WERI-Rb-1 (cell line): ENCODE measurements around the gene IL15.

Experiments
- DNase-seq: peaks from one replicate; pipeline ENCODE4 v3.0.0-alpha.2; 2020
- H3K27ac ChIP-seq: fragments of 250-450 bp; sonication (Bioruptor Pico); 2 replicates; pipeline ENCODE4 v1.5.1; 2020; ENCODE audit warnings: mild to moderate bottlenecking, moderate library complexity
- H3K27me3 ChIP-seq: fragments of 250-450 bp; sonication (Bioruptor Pico); 2 replicates; pipeline ENCODE4 v1.5.1; 2021; ENCODE audit warnings: mild to moderate bottlenecking, low read depth, moderate library complexity; ENCODE audit not compliant: insufficient read depth, severe bottlenecking
- H3K36me3 ChIP-seq: fragments of 250-450 bp; sonication (Bioruptor Pico); 2 replicates; pipeline ENCODE4 v1.5.1; 2020; ENCODE audit warnings: mild to moderate bottlenecking, moderate library complexity
- H3K4me3 ChIP-seq: 2 replicates; pipeline ENCODE4 v1.5.1; 2011; ENCODE audit warnings: low read depth, mild to moderate bottlenecking, control low read depth, low read length
- H3K9me3 ChIP-seq: fragments of 250-450 bp; sonication (Bioruptor Pico); 2 replicates; pipeline ENCODE4 v1.5.1; 2021; ENCODE audit warnings: mild to moderate bottlenecking, moderate library complexity; ENCODE audit not compliant: severe bottlenecking
- TF ChIP-seq, protein P1 (sequence below): IDR thresholded peaks from 2 replicates; pipeline ENCODE4 v1.5.1; 2011; ENCODE audit warnings: low read depth, mild to moderate bottlenecking, control low read depth, inconsistent platforms, low read length

Gene IL15

GRCh38 chr4:141659539-141659938 is 23.2 kb downstream of the IL15 start:
- Histone ChIP-seq H3K36me3 (no peaks in the 10 kb centered on the region), H3K9me3 (no peaks in the 10 kb centered on the region), H3K27me3 (no peaks in the 10 kb centered on the region), H3K27ac (no peak overlapping the region), H3K4me3 (no peak overlapping the region)
- TF ChIP-seq, protein P1, sequence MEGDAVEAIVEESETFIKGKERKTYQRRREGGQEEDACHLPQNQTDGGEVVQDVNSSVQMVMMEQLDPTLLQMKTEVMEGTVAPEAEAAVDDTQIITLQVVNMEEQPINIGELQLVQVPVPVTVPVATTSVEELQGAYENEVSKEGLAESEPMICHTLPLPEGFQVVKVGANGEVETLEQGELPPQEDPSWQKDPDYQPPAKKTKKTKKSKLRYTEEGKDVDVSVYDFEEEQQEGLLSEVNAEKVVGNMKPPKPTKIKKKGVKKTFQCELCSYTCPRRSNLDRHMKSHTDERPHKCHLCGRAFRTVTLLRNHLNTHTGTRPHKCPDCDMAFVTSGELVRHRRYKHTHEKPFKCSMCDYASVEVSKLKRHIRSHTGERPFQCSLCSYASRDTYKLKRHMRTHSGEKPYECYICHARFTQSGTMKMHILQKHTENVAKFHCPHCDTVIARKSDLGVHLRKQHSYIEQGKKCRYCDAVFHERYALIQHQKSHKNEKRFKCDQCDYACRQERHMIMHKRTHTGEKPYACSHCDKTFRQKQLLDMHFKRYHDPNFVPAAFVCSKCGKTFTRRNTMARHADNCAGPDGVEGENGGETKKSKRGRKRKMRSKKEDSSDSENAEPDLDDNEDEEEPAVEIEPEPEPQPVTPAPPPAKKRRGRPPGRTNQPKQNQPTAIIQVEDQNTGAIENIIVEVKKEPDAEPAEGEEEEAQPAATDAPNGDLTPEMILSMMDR = no peak
- DNase-seq = no peak

GRCh38 chr4:141660880-141661279 is 24.5 kb downstream of the IL15 start:
- H3K27ac ChIP-seq = no peak overlapping the region
- no peaks in the 10 kb centered on the region for H3K9me3 ChIP-seq
- no peak overlapping the region for H3K4me3 ChIP-seq
- DNase-seq = no peak
- no peaks in the 10 kb centered on the region for H3K27me3 ChIP-seq
- TF ChIP-seq, protein P1 = no peak
- no peaks in the 10 kb centered on the region for H3K36me3 ChIP-seq

- no peaks in the 10 kb centered on the region for H3K9me3 ChIP-seq
- TF ChIP-seq, protein P1 = no peak
- no peak overlapping the region for H3K4me3 ChIP-seq
- no peaks in the 10 kb centered on the region for H3K27me3 ChIP-seq
- H3K36me3 ChIP-seq = no peaks in the 10 kb centered on the region
- H3K27ac ChIP-seq = no peak overlapping the region
- no peak for DNase-seq
Observed at GRCh38 chr4:141668200-141668910, 32.0 kb downstream of the IL15 start.

DNA sequence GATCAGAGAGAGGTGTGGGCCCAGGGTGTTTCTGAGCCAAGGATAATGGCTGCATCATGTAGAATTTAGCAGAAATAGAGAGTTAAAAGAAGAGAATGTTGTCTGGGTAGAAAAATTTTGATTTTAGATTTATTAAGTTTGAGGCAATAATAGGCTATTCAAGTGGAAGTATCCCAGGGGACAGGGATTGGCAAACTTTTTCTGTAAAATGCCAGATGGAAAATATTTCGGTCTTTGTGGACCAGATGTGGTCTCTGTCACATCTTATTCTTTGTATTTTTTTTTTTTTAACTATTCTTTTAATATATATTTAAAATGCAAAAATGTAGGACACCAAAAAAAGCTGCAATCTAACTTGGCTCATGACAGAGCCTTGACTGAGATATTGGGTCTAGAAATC is 33.1 kb downstream of the IL15 start:
- TF ChIP-seq, protein P1 = no peak

GRCh38 chr4:141675384-141675783 is 39.0 kb downstream of the IL15 start:
- H3K9me3 ChIP-seq = no peaks in the 10 kb centered on the region
- TF ChIP-seq, protein P1 = no peak

More for the DNA sequence above, 33.1 kb downstream of the IL15 start:
- Histone ChIP-seq H3K27ac (no peak overlapping the region), H3K4me3 (no peak overlapping the region), H3K9me3 (no peaks in the 10 kb centered on the region), H3K36me3 (no peaks in the 10 kb centered on the region), H3K27me3 (no peaks in the 10 kb centered on the region)
- no peak for DNase-seq

GRCh38 chr4:141676087-141676670 is 39.8 kb downstream of the IL15 start:
- Histone ChIP-seq H3K4me3 (no peak overlapping the region), H3K9me3 (no peaks in the 10 kb centered on the region), H3K27me3 (no peaks in the 10 kb centered on the region), H3K27ac (peak overlapping the region; percentile 6; the same call in 1 of the 2 replicates), H3K36me3 (no peaks in the 10 kb centered on the region)
- TF ChIP-seq, protein P1 = no peak
- no peak for DNase-seq

More at GRCh38 chr4:141675384-141675783, 39.0 kb downstream of the IL15 start:
- H3K27ac ChIP-seq = no peak overlapping the region
- no peak overlapping the region for H3K4me3 ChIP-seq
- DNase-seq = no peak
- H3K36me3 ChIP-seq = no peaks in the 10 kb centered on the region
- no peaks in the 10 kb centered on the region for H3K27me3 ChIP-seq
